HG02973 (cell line): ENCODE measurements around the gene ATP5ME.
"Not testable (repeated sequence)": the region's sequence is repeated elsewhere in the genome, so short reads cannot be mapped to it uniquely, and the experiment has no call there.

Experiments used
- ATAC-seq: cut with Tn5 transposase; IDR thresholded peaks from one replicate; pipeline ENCODE4 v1.9.1; 2021; ENCODE audit warnings: moderate library complexity; ENCODE audit not compliant: unreplicated experiment

The ATP5ME gene

GRCh38 chr4:636628-637159 lies 37.4 kb downstream of the ATP5ME start:
- no peak for ATAC-seq

DNA sequence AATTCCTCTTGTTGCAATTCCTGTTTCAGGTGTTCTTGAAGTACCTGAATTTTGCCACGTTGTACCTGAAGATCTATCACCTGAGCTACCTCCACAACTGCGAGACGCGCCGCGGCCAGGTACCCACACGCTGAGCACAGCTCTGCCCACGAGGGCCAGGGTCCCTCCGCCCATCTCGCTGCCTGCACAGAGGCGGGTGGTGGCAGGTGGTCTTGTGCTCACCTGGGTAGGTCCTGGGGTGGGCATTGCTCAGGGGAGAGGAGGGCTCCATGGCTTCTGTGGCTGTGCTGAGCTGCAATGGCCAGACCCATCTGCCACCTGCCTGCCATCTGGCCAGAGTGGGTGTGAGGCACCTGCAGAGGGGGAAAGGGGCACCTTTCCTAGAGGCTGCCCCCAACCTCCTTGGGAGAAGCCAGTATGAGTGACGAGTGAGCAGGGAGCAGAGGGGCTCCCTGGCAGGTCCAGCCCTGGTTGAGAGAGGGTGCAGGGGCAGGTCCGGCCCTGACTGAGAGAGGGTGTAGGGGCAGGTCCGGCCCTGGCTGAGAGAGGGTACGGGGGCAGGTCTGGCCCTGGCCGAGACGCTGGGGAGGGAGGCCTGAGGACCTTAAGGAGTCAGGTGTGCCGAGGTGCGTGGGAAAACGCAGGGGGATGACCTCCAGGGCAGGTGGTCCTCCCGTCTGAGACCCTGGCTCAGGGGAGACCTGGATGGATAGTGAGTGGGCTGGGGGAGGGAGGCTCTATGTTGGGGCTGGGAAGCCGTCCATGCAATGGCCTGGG lies 38.0 kb downstream of the ATP5ME start:
- ATAC-seq, result no peak

- ATAC-seq, result not testable (repeated sequence)
These were observed 38.8 kb downstream of the ATP5ME start for GRCh38 chr4:635066-635835.

GRCh38 chr4:634599-634985 lies 39.5 kb downstream of the ATP5ME start:
- no peak for ATAC-seq

- no peak for ATAC-seq
These were observed 40.0 kb downstream of the ATP5ME start for GRCh38 chr4:633976-634598.

GRCh38 chr4:633406-633805 lies 40.7 kb downstream of the ATP5ME start:
- ATAC-seq, result no peak

GRCh38 chr4:632926-633325 lies 41.1 kb downstream of the ATP5ME start:
- no peak for ATAC-seq

DNA sequence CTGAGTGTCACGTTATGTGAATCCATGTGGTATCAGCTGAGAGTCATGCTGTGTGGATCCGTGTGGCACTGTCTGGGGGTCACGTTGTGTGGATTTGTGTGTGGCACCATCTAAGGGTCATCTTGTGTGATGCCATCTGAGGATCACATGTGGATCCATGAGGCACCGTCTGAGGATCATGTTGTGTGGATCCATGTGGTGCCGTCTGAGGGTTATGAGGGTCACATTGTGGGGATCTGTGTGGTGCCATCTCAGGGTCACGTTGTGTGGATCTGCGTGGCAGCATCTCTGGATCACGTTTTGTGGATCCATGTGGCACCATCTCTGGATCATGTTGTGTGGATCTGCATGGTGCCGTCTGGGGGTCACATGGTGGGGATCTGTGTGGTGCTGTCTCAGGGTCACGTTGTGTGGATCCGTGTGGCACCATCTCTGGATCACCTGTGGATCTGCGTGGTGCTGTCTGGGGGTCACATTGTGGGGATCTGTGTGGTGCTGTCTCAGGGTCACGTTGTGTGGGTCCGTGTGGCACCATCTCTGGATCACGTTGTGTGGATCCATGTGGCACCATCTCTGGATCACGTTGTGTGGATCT lies 41.8 kb downstream of the ATP5ME start:
- ATAC-seq, result no peak

GRCh38 chr4:630656-631055 lies 43.4 kb downstream of the ATP5ME start:
- no peak for ATAC-seq

DNA sequence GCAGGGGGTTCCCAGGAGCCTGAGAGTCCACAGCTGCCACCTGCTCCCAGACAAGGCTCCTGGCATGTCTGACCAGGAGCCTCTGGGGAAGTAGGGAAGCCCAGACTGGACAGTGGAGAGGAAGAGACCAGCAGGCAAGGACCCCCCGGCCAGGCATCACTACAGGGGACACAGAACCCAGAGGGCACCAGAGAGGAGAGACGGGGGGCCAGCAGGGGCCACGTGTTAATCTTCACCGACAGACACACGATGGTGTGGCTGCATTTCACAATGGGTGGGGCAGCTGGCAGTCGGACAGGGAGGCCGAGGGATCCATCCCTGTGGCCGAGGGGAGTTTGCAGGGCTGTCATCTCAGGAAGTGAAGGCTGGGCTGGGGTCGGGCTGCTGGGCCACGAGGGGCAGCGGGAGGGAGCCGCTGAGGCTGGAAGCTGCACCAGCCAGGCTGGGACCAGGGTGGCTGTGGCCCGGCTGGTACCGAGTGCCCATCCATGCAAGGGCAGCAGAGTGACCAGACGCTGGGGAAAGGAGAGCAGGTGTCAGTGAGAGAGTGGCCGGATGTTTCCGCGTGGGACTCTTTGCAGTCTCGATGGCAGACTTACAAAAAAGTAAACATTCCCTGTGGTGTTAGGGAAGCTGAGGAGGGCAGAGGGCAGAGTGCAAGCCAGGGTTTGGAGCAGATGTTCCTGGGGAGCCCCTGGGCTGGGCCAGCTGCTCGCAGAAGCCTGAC lies 44.0 kb downstream of the ATP5ME start:
- no peak for ATAC-seq

GRCh38 chr4:629636-629914 lies 44.5 kb downstream of the ATP5ME start:
- ATAC-seq, result no peak

GRCh38 chr4:628821-629635 lies 45.0 kb downstream of the ATP5ME start:
- no peak for ATAC-seq

GRCh38 chr4:628311-628741 lies 45.8 kb downstream of the ATP5ME start:
- no peak for ATAC-seq

DNA sequence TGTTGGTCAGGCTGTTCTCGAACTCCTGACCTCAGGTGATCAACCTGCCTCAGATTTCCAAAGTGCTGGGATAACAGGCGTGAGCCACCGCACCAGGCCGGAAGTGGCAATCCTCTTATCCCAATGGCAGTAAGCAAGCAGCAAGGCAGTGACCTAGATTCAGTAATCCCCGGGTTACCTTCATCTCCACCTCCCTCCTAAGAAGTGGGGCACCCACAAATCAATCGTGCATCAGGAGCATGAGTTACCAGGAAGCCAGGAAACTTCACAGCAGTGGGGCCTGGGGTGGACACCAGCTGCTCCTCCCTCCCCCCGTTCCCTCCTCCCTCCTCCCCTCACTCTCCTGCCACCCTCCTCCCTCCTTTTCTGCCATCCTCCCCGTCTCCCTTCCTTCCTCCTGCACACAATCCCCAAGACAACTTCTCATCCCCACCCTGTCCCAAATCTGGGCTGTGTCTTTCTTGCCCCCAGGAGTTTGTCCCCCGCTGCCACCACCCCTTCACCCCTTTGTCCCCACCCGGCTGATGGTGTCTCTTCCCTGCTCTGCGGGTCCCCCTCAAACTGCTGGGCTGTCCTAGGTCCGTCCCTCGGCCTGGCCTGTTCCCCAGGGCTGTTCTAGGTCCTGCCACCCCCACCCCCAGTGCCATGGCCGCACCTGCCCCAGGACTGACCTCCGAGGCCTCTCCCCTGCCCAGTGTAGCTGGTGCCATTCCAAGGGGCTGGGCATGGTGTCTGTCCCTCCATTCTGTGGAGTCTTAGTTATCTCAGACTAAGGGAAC lies 46.5 kb downstream of the ATP5ME start:
- no peak for ATAC-seq

DNA sequence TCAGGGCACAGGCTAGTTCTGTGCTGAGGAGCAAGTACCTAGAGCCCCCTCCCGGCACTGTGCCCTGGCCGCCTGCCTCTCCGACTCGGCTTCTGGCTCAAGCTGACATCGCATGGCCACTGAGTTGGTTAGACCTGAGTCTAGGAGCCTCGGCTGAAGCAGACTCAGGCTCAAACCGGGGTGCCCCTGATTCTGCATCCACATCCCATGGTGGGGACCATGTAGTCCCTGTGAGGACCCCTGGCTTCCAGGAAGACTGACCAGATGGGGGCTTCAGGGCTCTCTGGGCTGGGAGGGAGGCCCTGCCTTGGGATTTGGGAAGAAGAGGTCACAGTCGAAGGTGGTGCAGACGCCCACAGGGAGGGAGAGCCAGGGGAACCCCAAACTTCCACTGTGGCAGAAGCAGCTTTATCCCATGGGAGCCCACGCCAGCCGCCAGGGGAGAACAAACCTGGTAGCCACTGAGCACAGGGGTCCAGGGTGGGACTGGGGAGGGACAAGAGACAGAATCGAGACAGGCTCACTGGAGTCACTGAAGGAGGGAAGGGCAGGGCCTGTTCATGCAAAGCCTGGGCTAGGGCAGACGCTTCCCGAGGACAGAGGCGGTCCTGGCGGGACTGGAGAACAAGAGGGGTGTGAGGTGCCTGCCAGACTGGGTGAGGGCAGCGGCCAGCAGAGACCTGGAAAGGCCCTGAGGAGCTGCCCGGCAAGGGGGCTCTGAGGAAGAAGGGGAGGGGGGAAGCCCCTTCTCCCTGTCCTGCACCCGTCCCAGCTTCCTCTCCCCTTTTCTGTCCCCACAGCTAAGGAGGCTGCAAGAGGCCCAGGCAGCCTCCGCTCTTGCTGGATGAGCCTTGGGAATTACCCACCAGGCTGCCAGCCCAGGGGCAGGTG lies 47.6 kb downstream of the ATP5ME start:
- ATAC-seq, result no peak

- ATAC-seq, result no peak
These were observed 48.4 kb downstream of the ATP5ME start for GRCh38 chr4:625631-626161.

DNA sequence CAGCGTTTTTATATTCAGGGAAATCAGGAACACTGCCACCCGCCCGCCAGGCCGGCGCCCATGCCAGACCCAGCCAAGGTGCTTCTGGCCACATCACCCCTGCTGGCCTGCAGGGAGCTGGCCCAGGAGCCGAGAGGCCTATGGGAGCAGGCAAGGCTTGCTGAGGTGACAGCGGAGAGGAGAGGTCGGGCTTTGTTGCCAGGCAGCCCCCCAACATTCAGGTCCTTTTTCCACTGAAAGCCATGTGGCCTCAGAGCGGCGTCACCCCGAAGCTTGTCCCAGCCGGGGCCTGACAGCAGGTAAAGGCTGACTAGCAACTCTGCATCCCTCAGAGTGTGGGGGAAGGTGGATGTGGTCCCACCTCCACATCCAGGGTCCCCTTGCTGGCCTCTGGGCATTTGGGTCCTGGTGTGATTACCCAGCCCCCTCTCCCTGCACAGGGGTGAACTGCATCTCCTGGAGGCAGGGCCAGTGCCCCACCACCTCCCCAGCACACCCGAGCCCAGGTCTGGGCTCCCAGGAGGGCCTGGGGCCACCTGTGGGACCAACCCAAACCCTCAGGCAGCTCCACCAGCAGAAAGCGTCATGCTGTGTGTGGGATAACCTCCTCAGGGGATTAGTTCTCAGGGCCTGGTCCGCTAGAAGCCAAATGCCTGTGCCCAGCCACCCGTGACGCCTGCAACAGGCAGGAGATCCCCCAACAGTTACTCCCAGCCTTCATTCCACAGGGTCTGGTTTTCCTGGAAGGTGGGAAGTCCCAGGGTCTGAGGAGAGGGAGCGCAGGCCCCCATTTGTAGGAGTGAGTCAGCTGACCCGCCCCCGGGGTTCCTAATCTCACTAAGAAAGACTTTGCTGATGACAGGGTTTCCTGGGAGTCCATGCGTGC lies 49.1 kb downstream of the ATP5ME start, which contains the start of gene PDE6B:
PDE6B (plus strand) TSS at position 869 of the 886 bp plus-strand sequence. CDS start 54 bp downstream, outside the sequence.
- ATAC-seq, result no peak
